GM12878 (cell line): Measurements from ENCODE around the gene KLHL2. TPM values are rescaled to one million over a fixed set of nuclear protein-coding genes. Genes with fewer than 3 reads are reported as not detected.

Experiments used
- ATAC-seq: fragments of 200-7000 bp; cut with Tn5 transposase; 3 replicates; pipeline ENCODE4 v1.9.1; 2020; ENCODE audit warnings: mild to moderate bottlenecking, moderate library complexity
- BruUV-seq: library from RNA; stranded (reverse); fragments of 400-500 nt; replicated peaks from 2 replicates; lab custom pipeline; 2021; lab: Mats Ljungman, UMichigan
- CTCF ChIA-PET: fragments of 300-600 bp; sonication (Branson Sonifier 250); formaldehyde crosslinking; extraction: SDS; loops from one replicate; lab custom pipeline; 2021; ENCODE audit warnings: inconsistent platforms; lab: Yijun Ruan, JAX
- POLR2A ChIA-PET: fragments of 350-600 bp; formaldehyde crosslinking; extraction: SDS; loops from one replicate; lab custom pipeline; 2021; ENCODE audit warnings: inconsistent platforms; lab: Charles Lee
- RAD21 ChIA-PET: fragments of 300-600 bp; sonication (Branson Sonifier 250); formaldehyde crosslinking; loops from one replicate; lab custom pipeline; 2023; ENCODE audit warnings: antibody characterized with exemption; ENCODE audit not compliant: unreplicated experiment; lab: Charles Lee
- SMC1A ChIA-PET: fragments of 300-600 bp; sonication (Branson Sonifier 250); formaldehyde crosslinking; loops from one replicate; lab custom pipeline; 2023; ENCODE audit not compliant: unreplicated experiment, uncharacterized antibody; lab: Charles Lee
- DNase-seq: peaks from one replicate; pipeline ENCODE4 v3.0.0-alpha.2; 2011; ENCODE audit warnings: low read depth, low spot score
- FAIRE-seq: peaks from 3 replicates; lab custom pipeline; 2011; peaks lifted over from hg19 to GRCh38; lab: Jason Lieb, UNC
- H2AFZ ChIP-seq: 2 replicates; pipeline ENCODE4 v1.6.0; 2011; ENCODE audit warnings: low read depth, low read length, control low read depth; ENCODE audit not compliant: control insufficient read depth
- H3K27ac ChIP-seq: 2 replicates; pipeline ENCODE4 v1.5.1; 2011; ENCODE audit warnings: control low read depth; ENCODE audit not compliant: control insufficient read depth, insufficient read depth
- H3K27me3 ChIP-seq, 2 experiments: replicated peaks in 1 of 2; 2 replicates each; pipeline versions ENCODE4 v1.6.0 to v1.6.1; 2011; ENCODE audit warnings: low read length in 1 of 2; ENCODE audit not compliant: control insufficient read depth in 2 of 2, insufficient read depth in 2 of 2
- H3K36me3 ChIP-seq, 2 experiments: 2 replicates each; pipeline ENCODE4 v1.5.1; 2011; ENCODE audit warnings: low read length in 1 of 2; ENCODE audit not compliant: control insufficient read depth in 2 of 2, insufficient read depth in 2 of 2
- H3K4me1 ChIP-seq: 2 replicates; pipeline ENCODE4 v1.6.1; 2011; ENCODE audit warnings: mild to moderate bottlenecking, low read length, moderate library complexity, mixed read lengths; ENCODE audit not compliant: control insufficient read depth, insufficient read depth
- H3K4me2 ChIP-seq: 2 replicates; pipeline ENCODE4 v1.6.0; 2011; ENCODE audit warnings: control low read depth; ENCODE audit not compliant: control insufficient read depth, insufficient read depth
- H3K4me3 ChIP-seq: fragments of 200-600 bp; sonication (generic); 2 replicates; pipeline ENCODE4 v1.5.1; 2016
- H3K79me2 ChIP-seq: 2 replicates; pipeline ENCODE4 v1.6.0; 2011; ENCODE audit warnings: low read length; ENCODE audit not compliant: control insufficient read depth, insufficient read depth
- H3K9ac ChIP-seq: 2 replicates; pipeline ENCODE4 v1.8.0; 2011; ENCODE audit warnings: low read length, control low read depth, mixed read lengths; ENCODE audit not compliant: control insufficient read depth, insufficient read depth
- H3K9me3 ChIP-seq: replicated peaks from 3 replicates; pipeline ENCODE4 v1.5.1; 2011; ENCODE audit warnings: mild to moderate bottlenecking, low read length; ENCODE audit not compliant: control insufficient read depth, insufficient read depth
- H4K20me1 ChIP-seq: 2 replicates; pipeline ENCODE4 v1.6.0; 2011; ENCODE audit not compliant: control insufficient read depth, insufficient read depth
- ATF7 ChIP-seq: fragments of 450-650 bp; IDR thresholded peaks from 2 replicates; pipeline ENCODE4 v1.6.1; 2016; ENCODE audit warnings: low read depth, mild to moderate bottlenecking
- CBFB ChIP-seq: IDR thresholded peaks from 2 replicates; pipeline ENCODE4 v1.6.1; 2016; ENCODE audit warnings: antibody characterized with exemption, low read depth
- GATAD2B ChIP-seq: fragments of 450-650 bp; conservative IDR thresholded peaks from 2 replicates; pipeline ENCODE4 v1.6.1; 2017; ENCODE audit warnings: low read depth, mild to moderate bottlenecking, moderate library complexity
- IKZF1 ChIP-seq: fragments of 450-650 bp; conservative IDR thresholded peaks from 2 replicates; pipeline ENCODE4 v1.6.1; 2017; ENCODE audit warnings: antibody characterized with exemption, mild to moderate bottlenecking
- KLF5 ChIP-seq: fragments of 450-650 bp; IDR thresholded peaks from 2 replicates; pipeline ENCODE4 v1.6.1; 2014; ENCODE audit warnings: mild to moderate bottlenecking; ENCODE audit not compliant: partially characterized antibody
- MEF2B ChIP-seq: fragments of 450-650 bp; IDR thresholded peaks from 2 replicates; pipeline ENCODE4 v1.6.1; 2018; ENCODE audit warnings: mild to moderate bottlenecking, moderate library complexity; ENCODE audit not compliant: partially characterized antibody, poor library complexity, severe bottlenecking
- MTA3 ChIP-seq: IDR thresholded peaks from 2 replicates; pipeline ENCODE4 v1.6.1; 2012; ENCODE audit warnings: low read length, inconsistent platforms, borderline replicate concordance
- NFYA ChIP-seq: IDR thresholded peaks from 2 replicates; pipeline ENCODE4 v1.6.1; 2011; ENCODE audit warnings: low read depth, mild to moderate bottlenecking, low read length, improper control_type of control experiment, borderline replicate concordance
- SMAD5 ChIP-seq: IDR thresholded peaks from 2 replicates; pipeline ENCODE4 v1.6.1; 2016; ENCODE audit warnings: antibody characterized with exemption, low read depth
- WGBS: methylation state at CpG from one replicate; pipeline ENCODE4 v1.1.6; 2016; ENCODE audit warnings: low lambda C conversion rate; ENCODE audit not compliant: insufficient replicate concordance, insufficient coverage; ENCODE audit errors: missing lambda C conversion rate; 5-methylcytosine and 5-hydroxymethylcytosine counted together
- in situ Hi-C: fragments of 300-500 bp; cut with MboI; formaldehyde crosslinking; loops from 9 replicates; pipeline ENCODE4 v1.14.3; 2018; ENCODE audit warnings: mixed read lengths
- intact Hi-C: fragments of 100-400 bp; cut with micrococcal nuclease; formaldehyde crosslinking; loops from one replicate; pipeline ENCODE4 v1.14.2; 2022; ENCODE audit not compliant: unreplicated experiment
- polyA plus RNA-seq, 11 experiments: library from polyadenylated mRNA; depleted of rRNA in 4 of 11; unstranded in 6 of 11; stranded (reverse) in 5 of 11; fragments of >200 nt; fragmentation: Nextera tagmentation in 4 of 11; fragmentation: Illumina TruSeq in 1 of 11; extraction: Ambion mirVana in 4 of 11; extraction: Trizol in 1 of 11; gene quantifications; 1 replicate in 1 of 11; 2 replicates in 10 of 11; pipeline versions ENCODE4 v1.2.1 to v1.2.3, GENCODE V29; 2011 to 2016; ENCODE audit warnings: inconsistent platforms in 2 of 11, missing spikeins in 2 of 11, low read depth in 1 of 11
- total RNA-seq, 4 experiments: library from RNA; depleted of rRNA in 3 of 4; stranded (reverse); fragments of >200 nt in 3 of 4; fragmentation: Illumina TruSeq in 1 of 4; extraction: Trizol in 1 of 4; gene quantifications; 2 replicates each; pipeline versions ENCODE4 v1.2.1 to v1.2.3, GENCODE V29; 2013 to 2021
- TF ChIP-seq, protein P1 (sequence below): fragments of 450-650 bp; IDR thresholded peaks from 2 replicates; pipeline ENCODE4 v1.6.1; 2017; ENCODE audit warnings: mild to moderate bottlenecking, moderate library complexity
- TF ChIP-seq, protein P2 (sequence below): IDR thresholded peaks from 2 replicates; pipeline ENCODE4 v1.6.1; 2011; ENCODE audit warnings: low read depth, mild to moderate bottlenecking, low read length, moderate library complexity, borderline replicate concordance; ENCODE audit errors: extremely low read depth
- TF ChIP-seq, protein P3 (sequence below): IDR thresholded peaks from 2 replicates; pipeline ENCODE4 v1.6.1; 2012; ENCODE audit warnings: mild to moderate bottlenecking, low read depth, low read length
- TF ChIP-seq, protein P4 (sequence below): IDR thresholded peaks from 2 replicates; pipeline ENCODE4 v1.6.1; 2011; ENCODE audit warnings: mild to moderate bottlenecking, low read depth, low read length, moderate library complexity; ENCODE audit not compliant: insufficient replicate concordance

The KLHL2 gene
- total and polyA plus RNA-seq, 10 of the 15 experiments (the other 5 are each of a cell fraction or from before 2014, with no cell fraction given), result 4.8 to 22.8 (median 12.9) TPM

DNA sequence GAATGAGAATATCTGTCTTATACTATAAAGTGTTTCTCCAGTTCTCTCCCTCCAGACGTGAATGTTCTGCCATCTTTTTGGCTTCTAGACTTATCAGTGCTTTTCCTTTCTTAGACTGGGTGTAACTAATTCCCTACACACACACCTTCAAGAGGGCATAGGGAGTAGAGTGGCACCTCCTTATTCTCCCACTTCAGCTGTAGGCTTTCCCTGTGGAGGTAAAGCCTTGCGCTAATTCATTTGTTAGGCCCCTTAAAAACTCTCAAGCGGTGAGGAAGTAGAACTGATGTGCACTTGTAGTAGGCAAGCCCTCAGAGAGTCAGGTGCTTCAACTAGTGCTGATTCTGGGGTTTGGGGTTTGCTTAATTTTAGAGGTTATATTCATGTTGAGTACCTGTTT is 10.0 kb downstream of the KLHL2 start:
- no peak for FAIRE-seq
- TF ChIP-seq, protein P1, sequence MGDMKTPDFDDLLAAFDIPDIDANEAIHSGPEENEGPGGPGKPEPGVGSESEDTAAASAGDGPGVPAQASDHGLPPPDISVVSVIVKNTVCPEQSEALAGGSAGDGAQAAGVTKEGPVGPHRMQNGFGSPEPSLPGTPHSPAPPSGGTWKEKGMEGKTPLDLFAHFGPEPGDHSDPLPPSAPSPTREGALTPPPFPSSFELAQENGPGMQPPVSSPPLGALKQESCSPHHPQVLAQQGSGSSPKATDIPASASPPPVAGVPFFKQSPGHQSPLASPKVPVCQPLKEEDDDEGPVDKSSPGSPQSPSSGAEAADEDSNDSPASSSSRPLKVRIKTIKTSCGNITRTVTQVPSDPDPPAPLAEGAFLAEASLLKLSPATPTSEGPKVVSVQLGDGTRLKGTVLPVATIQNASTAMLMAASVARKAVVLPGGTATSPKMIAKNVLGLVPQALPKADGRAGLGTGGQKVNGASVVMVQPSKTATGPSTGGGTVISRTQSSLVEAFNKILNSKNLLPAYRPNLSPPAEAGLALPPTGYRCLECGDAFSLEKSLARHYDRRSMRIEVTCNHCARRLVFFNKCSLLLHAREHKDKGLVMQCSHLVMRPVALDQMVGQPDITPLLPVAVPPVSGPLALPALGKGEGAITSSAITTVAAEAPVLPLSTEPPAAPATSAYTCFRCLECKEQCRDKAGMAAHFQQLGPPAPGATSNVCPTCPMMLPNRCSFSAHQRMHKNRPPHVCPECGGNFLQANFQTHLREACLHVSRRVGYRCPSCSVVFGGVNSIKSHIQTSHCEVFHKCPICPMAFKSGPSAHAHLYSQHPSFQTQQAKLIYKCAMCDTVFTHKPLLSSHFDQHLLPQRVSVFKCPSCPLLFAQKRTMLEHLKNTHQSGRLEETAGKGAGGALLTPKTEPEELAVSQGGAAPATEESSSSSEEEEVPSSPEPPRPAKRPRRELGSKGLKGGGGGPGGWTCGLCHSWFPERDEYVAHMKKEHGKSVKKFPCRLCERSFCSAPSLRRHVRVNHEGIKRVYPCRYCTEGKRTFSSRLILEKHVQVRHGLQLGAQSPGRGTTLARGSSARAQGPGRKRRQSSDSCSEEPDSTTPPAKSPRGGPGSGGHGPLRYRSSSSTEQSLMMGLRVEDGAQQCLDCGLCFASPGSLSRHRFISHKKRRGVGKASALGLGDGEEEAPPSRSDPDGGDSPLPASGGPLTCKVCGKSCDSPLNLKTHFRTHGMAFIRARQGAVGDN, result no peak
- TF ChIP-seq SMAD5, result no peak
- no peak for TF ChIP-seq MTA3
- no peak for TF ChIP-seq GATAD2B
- TF ChIP-seq, protein P2, sequence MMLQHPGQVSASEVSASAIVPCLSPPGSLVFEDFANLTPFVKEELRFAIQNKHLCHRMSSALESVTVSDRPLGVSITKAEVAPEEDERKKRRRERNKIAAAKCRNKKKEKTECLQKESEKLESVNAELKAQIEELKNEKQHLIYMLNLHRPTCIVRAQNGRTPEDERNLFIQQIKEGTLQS, result no peak
- TF ChIP-seq IKZF1, result no peak
- no peak for TF ChIP-seq ATF7
- TF ChIP-seq, protein P3, sequence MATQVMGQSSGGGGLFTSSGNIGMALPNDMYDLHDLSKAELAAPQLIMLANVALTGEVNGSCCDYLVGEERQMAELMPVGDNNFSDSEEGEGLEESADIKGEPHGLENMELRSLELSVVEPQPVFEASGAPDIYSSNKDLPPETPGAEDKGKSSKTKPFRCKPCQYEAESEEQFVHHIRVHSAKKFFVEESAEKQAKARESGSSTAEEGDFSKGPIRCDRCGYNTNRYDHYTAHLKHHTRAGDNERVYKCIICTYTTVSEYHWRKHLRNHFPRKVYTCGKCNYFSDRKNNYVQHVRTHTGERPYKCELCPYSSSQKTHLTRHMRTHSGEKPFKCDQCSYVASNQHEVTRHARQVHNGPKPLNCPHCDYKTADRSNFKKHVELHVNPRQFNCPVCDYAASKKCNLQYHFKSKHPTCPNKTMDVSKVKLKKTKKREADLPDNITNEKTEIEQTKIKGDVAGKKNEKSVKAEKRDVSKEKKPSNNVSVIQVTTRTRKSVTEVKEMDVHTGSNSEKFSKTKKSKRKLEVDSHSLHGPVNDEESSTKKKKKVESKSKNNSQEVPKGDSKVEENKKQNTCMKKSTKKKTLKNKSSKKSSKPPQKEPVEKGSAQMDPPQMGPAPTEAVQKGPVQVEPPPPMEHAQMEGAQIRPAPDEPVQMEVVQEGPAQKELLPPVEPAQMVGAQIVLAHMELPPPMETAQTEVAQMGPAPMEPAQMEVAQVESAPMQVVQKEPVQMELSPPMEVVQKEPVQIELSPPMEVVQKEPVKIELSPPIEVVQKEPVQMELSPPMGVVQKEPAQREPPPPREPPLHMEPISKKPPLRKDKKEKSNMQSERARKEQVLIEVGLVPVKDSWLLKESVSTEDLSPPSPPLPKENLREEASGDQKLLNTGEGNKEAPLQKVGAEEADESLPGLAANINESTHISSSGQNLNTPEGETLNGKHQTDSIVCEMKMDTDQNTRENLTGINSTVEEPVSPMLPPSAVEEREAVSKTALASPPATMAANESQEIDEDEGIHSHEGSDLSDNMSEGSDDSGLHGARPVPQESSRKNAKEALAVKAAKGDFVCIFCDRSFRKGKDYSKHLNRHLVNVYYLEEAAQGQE, result no peak
- no peak for TF ChIP-seq MEF2B
- no peak for TF ChIP-seq CBFB
- TF ChIP-seq, protein P4, sequence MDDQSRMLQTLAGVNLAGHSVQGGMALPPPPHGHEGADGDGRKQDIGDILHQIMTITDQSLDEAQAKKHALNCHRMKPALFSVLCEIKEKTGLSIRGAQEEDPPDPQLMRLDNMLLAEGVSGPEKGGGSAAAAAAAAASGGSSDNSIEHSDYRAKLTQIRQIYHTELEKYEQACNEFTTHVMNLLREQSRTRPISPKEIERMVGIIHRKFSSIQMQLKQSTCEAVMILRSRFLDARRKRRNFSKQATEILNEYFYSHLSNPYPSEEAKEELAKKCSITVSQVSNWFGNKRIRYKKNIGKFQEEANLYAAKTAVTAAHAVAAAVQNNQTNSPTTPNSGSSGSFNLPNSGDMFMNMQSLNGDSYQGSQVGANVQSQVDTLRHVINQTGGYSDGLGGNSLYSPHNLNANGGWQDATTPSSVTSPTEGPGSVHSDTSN, result no peak
- no peak for TF ChIP-seq NFYA
- no peak for TF ChIP-seq KLF5

More for the DNA sequence above, 10.0 kb downstream of the KLHL2 start:
- Histone ChIP-seq H3K79me2 (peaks cover 21% of the 10 kb centered on the region), H3K27ac (no peak overlapping the region), H3K4me2 (0 out of 2 replicates have a peak overlapping the region, but pooled peaks have one; percentile 42), H3K9ac (no peak overlapping the region), H3K27me3 (no peaks in the 10 kb centered on the region), H4K20me1 (no peaks in the 10 kb centered on the region), H3K9me3 (no peaks in the 10 kb centered on the region), H2AFZ (no peak overlapping the region), H3K4me1 (peaks cover 14% of the 10 kb centered on the region), H3K36me3 (peaks cover 0 to 3% of the 10 kb centered on the region in 2 experiments; a peak in 2 of 4 replicates), H3K4me3 (no peak overlapping the region)
- ChIA-PET CTCF (interaction anchor here (1.0 kb wide), 1 partner anchor 433 kb away, joined by 3 read pairs; no protein-coding TSS in a partner anchor), POLR2A (no interaction called here), RAD21 (no interaction called here), SMC1A (no interaction called here)
- in situ Hi-C loops (no loop called here), intact Hi-C loops (no loop called here)
- DNase-seq (no peak), ATAC-seq (no peak)
- no TSS peak for BruUV-seq
- 93% methylated on average over 3 of the region's 3 CpGs for WGBS
